HK-2 (cell line): Measurements from ENCODE around the gene RNASE2.
"Not testable (repeated sequence)": the region's sequence is repeated elsewhere in the genome, so short reads cannot be mapped to it uniquely, and the experiment has no call there.

ENCODE experiments used
- DNase-seq: peaks from one replicate; pipeline ENCODE4 v3.0.0-alpha.2; 2018; ENCODE audit not compliant: unreplicated experiment

RNASE2 gene

DNA sequence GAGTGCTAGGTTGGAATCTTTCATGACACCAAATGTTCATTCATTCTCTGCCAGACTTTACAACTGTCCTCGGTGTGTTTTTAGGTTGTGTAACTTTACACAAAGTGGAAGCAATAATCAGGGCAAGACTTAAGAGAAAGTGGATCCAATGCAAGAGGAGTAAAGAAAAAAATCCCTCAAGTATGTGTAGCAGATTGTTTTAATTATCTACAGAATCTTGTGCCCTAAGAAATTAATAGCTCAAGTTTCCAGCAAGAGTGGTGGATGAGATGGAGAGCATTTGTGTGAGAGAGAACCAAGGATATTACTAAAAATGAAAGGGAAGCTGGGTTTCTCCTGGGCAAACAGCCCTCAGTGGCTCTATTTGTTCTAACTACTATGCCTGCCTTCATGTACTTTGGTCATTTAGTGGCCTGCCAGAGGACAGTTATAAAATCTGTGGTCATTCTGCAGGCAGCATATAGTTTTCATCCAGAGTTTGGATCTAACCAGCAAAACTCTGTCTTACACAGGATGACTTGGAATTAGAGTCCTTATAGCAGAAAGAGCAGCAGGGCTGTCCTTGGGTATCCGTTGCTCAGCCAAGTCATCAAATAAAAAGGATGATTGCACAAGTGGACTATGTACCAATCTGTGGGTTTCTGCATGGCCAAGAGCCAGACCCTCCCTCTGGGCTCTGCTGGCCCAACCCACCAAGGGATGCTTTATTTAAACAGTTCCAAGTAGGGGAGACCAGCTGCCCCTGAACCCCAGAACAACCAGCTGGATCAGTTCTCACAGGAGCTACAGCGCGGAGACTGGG, at the start of gene RNASE2:
RNASE2 (plus strand) TSS at position 752 of the 802 bp plus-strand sequence. CDS start 285 bp downstream, outside the sequence.
- not testable (repeated sequence) for DNase-seq

DNA sequence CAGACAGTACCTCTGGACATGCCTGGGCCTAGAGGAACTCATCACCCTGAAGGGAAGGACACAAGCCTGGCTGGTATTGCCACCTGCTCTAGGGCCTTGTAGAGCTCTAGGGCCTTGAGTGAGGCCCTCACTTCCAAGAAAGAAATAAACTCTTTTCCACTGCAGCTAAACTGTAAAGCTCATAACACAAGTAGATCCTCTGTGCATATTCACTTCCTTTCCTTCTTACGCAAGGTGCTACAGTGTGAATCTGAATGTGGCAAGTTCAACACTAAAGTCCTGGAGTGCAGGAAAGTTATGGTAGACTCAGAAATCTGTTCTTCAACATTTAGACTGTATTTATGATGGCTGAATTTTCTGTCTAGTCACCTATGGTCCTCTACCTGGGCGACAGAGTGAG, 49.6 kb upstream of the RNASE2 start:
- no peak for DNase-seq

DNA sequence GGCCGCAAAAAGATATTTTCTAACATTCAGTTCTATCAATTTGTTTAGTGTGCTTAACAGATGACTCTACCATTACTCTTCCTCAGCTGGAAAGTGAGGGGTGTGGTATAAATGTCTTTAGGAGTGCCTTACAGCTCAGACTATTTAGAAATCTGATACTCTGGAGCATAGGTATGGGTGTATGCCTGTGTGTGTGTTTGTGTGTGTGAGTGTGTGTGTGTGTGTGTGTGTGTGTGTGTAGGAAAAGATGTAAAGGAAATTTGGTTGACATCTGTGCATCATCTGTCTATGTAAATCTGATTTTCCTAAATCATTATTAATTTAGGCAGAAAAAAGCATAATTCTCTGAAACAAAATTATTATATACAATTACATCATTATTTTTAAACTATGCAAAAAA, 48.1 kb upstream of the RNASE2 start:
- DNase-seq = no peak

DNA sequence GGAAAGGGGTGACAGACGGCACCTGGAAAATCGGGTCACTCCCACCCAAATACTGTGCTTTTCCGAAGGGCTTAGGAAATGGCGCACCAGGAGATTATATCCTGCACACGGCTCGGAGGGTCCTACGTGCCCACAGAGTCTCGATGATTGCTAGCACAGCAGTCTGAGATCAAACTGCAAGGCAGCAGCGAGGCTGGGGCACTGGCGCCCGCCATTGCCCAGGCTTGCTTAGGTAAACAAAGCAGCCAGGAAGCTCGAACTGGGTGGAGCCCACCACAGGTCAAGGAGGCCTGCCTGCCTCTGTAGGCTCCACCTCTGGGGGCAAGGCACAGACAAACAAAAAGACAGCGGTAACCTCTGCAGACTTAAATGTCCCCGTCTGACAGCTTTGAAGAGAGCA, 44.5 kb upstream of the RNASE2 start:
- not testable (repeated sequence) for DNase-seq

DNA sequence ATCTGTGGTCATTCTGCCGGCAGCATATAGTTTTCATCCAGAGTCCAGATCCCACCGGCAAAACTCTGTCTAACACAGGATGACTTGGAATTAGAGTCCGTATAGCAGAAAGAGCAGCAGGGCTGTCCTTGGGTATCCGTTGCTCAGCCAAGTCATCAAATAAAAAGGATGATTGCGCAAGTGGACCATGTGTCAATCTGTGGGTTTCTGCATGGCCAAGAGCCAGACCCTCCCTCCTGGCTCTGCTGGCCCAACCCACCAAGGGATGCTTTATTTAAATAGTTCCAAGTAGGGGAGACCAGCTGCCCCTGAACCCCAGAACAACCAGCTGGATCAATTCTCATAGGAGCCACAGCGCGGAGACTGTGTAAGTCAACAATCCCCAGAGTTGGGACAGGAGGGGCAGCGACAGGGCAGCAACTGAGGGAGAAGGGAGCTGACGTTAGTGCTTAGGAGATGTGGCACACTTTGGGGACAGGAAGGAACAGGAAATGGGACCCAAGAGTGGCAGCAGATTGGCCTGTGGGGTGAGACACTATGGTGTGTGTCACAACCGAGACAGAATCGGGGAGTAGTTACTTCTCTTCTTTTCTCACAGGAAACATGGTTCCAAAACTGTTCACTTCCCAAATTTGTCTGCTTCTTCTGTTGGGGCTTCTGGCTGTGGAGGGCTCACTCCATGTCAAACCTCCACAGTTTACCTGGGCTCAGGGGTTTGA, 36.1 kb upstream of the RNASE2 start:
- not testable (repeated sequence) for DNase-seq

DNA sequence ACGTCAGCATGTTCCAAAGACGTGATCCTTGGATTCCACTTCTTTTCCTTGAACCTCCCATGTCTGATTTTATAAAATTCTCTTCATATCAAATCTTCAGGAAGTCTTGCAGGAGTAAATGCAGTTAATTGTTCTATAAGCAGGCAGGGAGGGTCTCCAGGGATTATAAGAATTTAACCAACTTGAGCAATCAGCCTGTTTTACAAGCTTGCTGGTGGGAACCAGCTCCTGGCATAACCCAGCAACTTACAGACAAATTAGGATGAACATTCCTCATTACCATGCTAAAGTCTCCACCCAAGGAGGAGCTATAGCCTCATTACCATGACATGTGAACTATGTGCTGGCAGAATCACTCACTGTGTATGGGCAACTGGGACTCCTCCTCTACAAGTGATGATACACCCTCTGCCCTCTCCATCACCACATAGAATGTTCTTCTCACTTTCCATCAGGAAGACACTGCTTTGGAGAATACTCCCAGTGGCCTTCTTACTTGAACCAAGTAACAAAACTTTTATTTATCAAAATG, 31.5 kb upstream of the RNASE2 start:
- DNase-seq = not testable (repeated sequence)

DNA sequence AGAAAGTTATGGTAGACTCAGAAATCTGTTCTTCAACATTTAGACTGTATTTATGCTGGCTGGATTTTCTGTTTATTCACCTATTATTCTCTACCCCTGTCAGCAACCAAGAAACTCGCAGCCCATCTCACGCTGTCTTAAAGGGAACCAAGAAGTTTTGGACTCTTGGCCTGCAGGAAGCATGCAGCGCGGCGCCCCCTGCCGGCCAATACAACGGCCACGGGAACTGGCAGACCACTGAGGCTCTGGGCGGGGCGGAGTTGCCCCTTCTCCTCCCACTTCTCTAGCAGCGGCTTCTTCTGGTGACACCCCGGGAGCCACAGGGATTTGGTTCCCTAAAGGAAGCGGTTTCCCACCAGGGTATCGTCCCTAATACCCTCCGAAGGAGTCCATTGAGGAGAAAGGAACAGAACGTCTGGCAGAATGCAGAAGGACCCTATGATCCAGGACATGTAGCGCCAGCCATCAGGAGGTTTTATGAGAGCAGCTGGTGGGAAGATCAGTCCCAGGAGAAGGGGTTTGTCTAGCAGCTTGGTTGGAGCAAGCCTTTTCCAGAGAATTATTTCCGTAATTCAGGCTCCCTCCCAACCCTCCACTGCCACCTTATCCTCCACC, 21.0 kb upstream of the RNASE2 start:
- peak; percentile 9 for DNase-seq

DNA sequence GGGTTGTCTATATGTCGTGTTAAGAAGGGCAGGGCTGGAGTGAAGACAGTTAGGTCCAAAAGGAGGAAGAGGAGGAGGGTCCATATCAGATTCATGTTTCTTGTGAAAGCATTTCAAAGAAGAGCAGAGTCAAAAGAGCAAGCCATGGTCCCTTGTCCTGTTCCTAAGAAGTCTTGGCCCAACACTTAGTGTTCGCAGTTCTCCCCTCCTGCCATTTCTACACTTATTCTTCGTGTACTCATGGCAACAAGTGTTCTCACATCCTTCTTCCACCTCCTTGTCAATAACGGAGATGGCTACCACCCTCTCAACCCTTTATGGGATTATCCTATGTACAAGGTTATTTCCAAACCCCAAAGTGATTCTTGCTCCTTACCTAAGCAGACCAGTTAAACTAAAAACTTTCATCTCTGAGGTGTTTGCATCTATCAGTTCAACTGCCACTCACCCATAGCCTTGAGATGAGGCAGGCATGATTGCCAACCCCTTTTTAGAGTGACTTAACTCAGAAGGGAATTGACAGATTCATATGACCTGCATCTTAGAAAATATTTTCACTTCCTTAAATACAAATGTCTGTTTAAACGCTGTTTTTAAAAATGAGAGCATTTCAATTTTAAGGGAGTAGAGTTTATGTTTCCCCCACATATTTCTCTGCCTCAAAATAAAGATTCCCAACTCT, 19.8 kb upstream of the RNASE2 start:
- no peak for DNase-seq

DNA sequence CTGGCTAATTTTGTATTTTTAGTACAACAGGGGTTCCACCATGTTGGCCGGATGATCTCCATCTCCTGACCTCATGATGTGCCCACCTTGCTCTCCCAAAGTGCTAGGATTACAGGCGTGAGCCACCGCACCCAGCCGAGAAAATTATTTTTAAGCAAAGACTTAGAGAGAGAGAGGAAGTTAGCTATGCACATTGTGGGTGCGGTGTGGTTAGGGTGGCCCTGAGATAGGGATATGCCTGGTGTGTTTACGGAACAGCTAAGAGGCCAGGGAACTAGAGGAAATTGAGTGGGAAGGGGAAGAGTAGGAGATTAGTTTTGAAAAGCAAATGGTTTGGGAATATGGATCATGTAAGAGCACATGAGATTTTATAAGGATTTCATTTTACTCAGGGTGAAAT, 10.1 kb upstream of the RNASE2 start:
- DNase-seq = not testable (repeated sequence)

DNA sequence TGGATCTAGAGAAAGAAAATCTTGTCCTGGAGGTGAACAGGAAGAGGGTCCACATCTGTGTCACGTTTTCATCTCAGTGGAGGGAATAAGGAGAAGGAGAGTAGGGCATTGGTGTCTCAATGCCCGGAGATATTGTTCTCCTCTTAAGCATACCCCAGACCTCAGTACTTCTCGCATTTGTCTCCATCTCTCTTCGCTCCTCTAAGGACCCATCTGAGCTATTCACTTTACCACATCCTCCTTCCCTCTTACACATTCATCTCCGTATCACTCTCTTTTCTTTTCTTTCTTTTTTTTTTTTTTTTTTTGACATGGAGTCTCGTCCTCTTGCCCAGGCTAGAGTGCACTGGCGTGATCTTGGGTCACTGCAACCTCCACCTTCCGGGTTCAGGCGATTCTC, 8.6 kb upstream of the RNASE2 start:
- DNase-seq = not testable (repeated sequence)

DNA sequence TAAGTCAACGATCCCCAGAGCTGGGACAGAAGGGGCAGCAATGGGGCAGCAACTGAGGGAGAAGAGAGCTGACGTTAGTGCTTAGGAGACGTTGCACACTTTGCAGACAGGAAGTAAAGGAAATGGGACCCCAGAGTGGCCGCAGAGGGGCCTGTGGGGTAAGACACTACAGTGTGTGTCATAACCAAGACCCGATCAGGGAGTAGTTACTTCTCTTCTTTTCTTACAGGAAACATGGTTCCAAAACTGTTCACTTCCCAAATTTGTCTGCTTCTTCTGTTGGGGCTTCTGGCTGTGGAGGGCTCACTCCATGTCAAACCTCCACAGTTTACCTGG, 219 bp downstream of the RNASE2 start:
- not testable (repeated sequence) for DNase-seq

DNA sequence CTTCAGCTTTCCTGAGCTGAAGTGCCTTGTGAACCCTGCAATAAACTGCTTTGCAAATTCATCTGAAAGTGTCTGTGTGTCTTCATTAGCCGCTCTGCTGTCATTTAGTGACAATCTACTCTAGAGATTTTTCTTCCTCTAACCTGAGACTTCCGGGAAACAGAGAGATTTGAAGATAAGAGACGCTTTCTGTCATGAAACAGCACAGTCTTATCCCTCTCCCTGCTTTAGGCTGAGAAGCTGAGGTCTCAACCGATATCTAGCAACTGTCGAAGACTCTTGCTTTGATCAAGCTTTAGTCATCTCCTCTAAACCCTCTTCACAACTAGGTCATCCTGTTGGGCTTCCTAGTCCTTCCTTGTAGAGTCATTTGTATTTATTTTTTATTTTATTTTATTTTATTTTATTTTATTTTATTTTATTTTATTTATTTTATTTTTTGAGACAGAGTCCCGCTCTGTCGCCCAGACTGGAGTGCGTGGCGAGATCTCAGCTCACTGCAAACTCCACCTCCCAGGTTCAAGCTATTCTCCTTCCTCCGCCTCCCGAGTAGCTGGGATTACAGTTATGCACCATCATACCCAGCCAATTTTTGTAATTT, 1.2 kb downstream of the RNASE2 start:
- DNase-seq = no peak

DNA sequence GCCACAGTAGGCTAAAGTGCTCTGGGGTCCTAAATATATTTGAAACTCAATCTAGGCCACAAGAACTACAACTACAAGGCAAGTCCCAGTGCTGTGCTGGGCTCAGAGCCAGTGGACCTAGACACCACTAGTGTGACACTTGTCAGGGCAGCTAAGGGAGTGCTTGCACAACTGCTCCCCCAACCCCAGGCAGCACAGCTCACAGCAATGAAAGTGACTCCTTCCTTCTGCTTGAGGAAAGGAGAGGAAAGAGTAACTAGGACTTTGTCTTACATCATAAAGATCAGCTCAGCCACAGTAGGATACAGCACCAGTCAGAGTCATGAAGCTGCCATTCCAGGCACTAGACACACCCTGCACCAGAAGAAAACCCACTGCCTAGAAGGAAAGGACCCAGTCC, 3.7 kb downstream of the RNASE2 start:
- DNase-seq = not testable (repeated sequence)

DNA sequence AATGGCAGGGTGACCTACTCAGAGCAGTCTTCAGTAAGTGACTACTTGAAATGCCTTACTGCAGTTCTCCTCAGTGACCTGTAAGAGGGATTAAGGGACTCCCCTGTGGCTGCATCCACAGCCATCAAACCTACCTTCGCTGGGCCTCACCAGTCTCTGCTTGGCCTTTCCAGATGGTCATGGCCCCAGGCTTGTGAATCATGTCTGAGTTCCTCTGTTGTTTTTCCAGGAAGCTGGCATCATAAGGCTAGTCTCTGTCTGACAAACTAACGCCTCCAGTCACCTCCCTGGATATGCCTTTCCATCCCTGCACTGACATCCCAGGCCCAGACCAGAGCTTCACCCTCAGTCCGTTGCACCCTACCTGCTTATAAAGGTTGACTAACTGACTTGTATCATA, 14.0 kb downstream of the RNASE2 start:
- no peak for DNase-seq

DNA sequence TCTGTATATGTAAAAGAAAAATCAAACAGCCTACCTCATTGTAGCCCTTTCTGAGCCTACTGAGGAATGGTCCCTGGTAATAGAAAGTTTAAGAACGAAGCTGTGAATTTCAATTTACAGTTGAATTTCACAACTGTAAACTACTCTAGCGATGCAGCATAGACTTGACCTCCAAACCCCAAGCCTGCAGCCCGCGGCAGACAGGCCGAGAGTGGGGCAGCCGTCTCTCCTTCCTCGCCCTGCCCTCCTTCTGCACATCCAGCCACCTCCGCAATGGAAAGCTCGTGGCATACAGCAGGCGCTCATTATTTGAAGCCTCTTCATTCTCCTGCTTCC, 15.3 kb downstream of the RNASE2 start:
- no peak for DNase-seq

DNA sequence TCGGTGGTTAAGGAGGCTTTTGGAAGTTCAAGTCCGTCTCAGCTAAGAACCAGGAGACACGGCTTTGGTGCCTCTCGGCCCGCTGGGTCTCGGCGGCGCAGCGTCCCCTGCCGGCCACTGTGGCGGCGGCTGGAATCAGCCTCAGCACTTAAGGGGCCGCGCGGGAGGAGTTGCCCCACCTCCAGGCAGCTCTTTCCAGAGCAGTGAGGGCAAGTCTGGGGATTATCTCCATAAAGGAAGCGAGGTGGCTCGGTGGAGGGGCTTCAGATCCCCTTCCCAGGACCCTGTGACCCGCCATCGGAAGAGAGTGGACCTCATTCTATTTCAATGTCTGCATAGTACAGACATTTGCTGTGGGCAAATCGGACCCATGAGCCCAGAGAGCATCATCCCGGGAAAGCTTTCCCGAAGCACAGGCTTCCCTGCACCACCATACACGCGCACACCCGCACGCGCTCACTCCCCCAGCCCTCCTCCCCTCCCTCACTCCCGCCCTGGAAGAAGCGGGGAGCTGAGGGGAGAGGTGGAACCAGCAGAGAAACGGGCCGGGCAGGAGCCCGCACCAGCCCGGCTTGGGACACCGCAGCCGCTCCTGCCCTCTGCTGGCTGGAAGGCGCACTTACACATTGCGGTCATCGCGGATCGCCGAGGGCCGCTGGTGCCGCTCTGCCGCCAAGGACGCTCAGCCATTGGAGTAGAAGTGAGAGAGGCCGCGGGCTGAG, 15.9 kb downstream of the RNASE2 start:
- peak; percentile 90 for DNase-seq

DNA sequence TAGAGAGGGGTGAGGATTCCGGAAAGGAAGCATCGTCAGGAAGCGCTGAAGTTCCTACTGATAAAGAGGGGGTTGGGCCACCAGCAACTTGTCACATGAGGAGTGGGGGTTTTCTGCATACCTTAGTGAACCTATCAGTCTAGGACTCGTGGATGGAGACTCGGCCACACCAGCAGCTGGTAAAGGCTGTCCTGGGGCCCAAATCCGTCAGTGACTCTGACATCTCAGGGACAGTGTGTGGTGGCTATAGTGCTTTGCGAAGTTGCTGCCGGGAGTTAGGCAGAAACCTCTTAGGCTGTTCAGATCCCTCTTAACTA, 16.4 kb downstream of the RNASE2 start:
- no peak for DNase-seq

DNA sequence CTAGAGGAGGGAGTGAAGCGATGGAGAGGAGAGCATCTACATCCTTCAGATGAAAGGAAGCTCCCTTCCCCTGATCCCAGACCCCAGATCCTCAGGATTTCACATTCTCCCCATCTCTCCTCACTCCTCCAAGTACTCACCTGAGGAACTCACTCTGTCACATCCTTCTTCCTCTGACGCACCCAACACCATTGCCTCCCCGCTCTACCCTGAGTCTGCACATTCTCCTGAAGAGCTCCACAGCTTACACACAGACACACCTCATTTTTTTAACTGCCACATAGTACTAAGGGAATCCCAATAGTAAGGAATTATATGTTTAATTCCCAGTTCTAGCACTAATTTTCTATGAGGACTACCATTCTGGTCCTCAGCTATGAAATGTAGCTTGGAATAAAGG, 18.2 kb downstream of the RNASE2 start:
- DNase-seq = no peak

DNA sequence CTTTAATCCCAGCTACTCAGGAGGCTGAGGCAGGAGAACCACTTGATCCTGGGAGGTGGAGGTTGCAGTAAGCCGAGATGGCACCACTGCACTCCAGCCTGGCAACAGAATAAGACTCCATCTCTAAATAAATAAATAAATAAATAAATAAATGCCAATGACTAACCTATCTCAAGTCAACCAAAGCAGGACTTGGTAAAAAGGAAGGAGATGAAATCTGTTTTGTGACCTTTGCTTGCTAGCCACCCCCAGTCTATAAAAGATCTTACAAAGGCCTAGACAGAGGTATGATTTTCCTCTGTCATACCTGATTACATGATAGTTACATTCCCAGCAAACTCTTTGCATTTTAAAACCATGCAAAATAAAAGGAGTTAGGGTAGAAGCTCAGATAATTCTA, 21.0 kb downstream of the RNASE2 start:
- DNase-seq = no peak

DNA sequence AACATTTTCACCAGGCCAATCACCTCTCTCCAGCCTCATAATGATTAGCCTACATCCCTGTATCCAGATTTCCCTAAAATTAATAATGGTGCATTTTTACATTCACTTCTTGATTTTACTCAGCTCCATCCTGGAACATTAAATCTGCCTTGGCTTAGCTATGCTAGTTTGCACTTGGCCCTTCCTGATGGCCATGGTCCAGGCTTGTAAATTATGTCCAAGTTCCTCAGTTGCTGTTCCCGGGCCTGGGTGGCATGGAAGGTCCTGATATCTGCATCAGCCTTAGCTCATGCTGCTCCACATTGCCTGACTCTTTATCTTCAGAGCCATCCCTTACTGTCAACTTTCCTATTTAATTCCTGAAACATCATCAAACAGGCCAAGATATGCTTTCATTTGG, 23.4 kb downstream of the RNASE2 start:
- no peak for DNase-seq

DNA sequence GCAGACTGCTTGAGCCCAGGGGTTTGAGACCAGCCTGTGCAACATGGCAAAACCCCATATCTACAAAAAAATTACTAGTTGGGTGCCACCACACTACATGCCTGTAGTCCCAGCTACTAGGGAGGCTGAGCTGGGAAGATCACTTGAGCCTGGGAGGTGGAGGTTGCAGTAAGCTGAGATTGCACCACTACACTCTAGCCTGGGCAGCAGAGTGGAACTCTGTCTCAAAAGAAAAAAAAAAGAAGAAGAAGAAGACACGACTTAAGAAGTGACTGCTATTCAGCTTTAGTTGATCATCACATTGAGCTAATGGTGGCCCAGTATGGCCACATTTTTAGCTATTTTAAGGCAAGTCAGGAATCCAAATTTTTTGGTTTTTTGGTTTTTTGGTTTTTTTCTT, 25.6 kb downstream of the RNASE2 start:
- no peak for DNase-seq
